RWPE1 (cell line): ENCODE measurements around the gene CASKIN1.

ENCODE experiments used
- CTCF ChIA-PET: fragments of 350-600 bp; sonication (Branson Sonifier 250); formaldehyde crosslinking; extraction: SDS; loops from one replicate; lab custom pipeline; 2021; lab: Yijun Ruan, JAX
- POLR2A ChIA-PET: fragments of 400-600 bp; formaldehyde crosslinking; extraction: SDS; loops from one replicate; lab custom pipeline; 2020; ENCODE audit warnings: antibody characterized with exemption; ENCODE audit not compliant: low non-redundant PET; lab: Yijun Ruan, JAX
- DNase-seq: peaks from one replicate; pipeline ENCODE4 v3.0.0; 2012; ENCODE audit warnings: low spot score
- H3K27ac ChIP-seq: fragments of 450-650 bp; 2 replicates; pipeline ENCODE4 v1.5.1; 2017
- CTCF ChIP-seq: fragments of 450-650 bp; conservative IDR thresholded peaks from 2 replicates; pipeline ENCODE4 v1.5.1; 2017; ENCODE audit warnings: low read depth, mild to moderate bottlenecking

Gene CASKIN1

GRCh38 chr16:2229091-2229490 lies 32.7 kb upstream of the CASKIN1 start:
- ChIA-PET CTCF (no interaction called here), POLR2A (no interaction called here)
- no peak for DNase-seq
- H3K27ac ChIP-seq: peak overlapping the region; percentile 93
- TF ChIP-seq CTCF: no peak

DNA sequence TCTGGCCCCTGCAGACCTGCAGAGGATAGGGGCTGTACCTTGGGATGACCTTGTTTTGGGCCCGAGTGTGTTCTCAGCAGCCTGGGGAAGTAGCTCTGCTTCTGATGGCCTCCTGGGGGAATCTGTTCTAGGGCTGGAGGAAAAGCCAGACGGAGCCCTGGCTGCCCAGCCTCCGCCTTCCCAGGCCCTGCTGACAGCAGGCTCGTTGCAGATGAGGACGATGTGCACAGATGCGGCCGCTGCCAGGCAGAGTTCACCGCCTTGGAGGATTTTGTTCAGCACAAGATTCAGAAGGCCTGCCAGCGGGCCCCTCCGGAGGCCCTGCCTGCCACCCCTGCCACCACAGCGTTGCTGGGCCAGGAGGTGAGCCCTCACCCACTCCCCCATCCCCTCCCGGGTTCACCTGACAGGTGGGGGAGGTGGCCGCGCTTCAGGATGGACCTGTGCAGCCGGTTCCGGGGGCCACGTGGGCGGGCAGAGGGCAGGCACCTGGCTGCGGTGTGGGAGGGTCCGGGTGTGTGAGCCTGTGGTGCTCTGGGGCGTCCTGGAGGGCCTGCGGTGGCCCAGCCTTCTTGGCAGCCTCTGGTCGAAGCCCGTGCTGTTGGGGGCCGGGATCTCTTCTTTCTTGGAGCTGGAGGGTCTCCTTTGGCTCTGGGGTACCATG lies 31.9 kb upstream of the CASKIN1 start:
- ChIA-PET POLR2A (interaction anchor here (0.6 kb wide), 1 partner anchor 17 kb away, joined by 4 read pairs; no protein-coding TSS in a partner anchor), CTCF (no interaction called here)
- DNase-seq: no peak
- TF ChIP-seq CTCF: no peak
- H3K27ac ChIP-seq: peak overlapping the region; percentile 93

GRCh38 chr16:2226918-2227317 lies 30.5 kb upstream of the CASKIN1 start:
- CTCF ChIA-PET: no interaction called here
- DNase-seq: no peak
- POLR2A ChIA-PET: no interaction called here
- no peak for TF ChIP-seq CTCF
- peak overlapping the region; percentile 90 for H3K27ac ChIP-seq

DNA sequence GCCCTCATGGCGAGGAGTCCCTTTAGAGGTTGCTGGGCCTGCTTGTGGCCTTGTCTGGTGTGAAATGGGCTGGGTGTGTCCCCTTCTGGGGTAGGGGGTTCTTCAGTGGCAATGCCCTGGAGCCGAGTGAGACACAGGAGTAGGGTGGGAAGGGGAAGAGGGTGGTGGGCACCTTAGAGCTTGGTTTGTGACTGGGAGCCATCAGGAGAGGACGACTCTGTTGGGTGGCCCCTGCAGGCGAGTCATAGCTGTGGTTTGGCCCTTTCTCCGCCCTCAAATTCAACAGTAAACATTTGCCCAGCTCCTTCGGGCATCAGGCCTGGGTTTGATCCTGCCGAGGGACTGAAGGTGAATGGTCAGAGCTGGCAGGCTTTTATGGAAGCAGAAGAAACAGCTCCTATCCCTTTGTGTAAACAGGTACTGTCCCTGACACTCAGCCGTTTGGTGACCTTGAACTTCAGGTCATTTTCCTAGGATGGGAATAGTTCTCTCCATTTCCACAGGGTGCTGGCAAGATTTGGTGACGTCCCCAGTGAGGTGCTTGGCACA lies 29.9 kb upstream of the CASKIN1 start:
- H3K27ac ChIP-seq: peak overlapping the region; percentile 90
- ChIA-PET POLR2A (interaction anchor here (0.5 to 0.7 kb wide), 2 partner anchors 26 to 146 kb away, joined by 3 to 13 read pairs; no protein-coding TSS in a partner anchor), CTCF (no interaction called here)
- TF ChIP-seq CTCF: no peak
- no peak for DNase-seq

- CTCF ChIA-PET: interaction anchor here (0.6 kb wide), 2 partner anchors 9 to 187 kb away, joined by 3 read pairs; no protein-coding TSS in a partner anchor
- DNase-seq: peak; percentile 52
- H3K27ac ChIP-seq: peak overlapping the region; percentile 90
- TF ChIP-seq CTCF: 0 out of 2 replicates have a peak, but pooled peaks have one; percentile 24
- POLR2A ChIA-PET: no interaction called here
Observed at GRCh38 chr16:2223942-2224486, 27.6 kb upstream of the CASKIN1 start.

- CTCF ChIA-PET: interaction anchor here (0.6 kb wide), 1 partner anchor 188 kb away, joined by 3 read pairs; no protein-coding TSS in a partner anchor
- TF ChIP-seq CTCF: no peak
- H3K27ac ChIP-seq: peak within 1 kb of the TSS; percentile 90
- DNase-seq: peak; percentile 98
- POLR2A ChIA-PET: no interaction called here
Observed at GRCh38 chr16:2223221-2223941, 27.0 kb upstream of the CASKIN1 start, which contains the start of gene E4F1. TSS of gene E4F1 (plus strand) at chr16:2223591. CDS start at chr16:2223614, 23 bp downstream.
